H1 (cell line): ENCODE data around the gene PPP1R9A. TPM values are rescaled to one million over a fixed set of nuclear protein-coding genes. Genes with fewer than 3 reads are reported as not detected.

Experiments
- CTCF ChIA-PET: fragments of 300-600 bp; sonication (Branson Sonifier 250); formaldehyde crosslinking; loops from one replicate; lab custom pipeline; 2021; ENCODE audit not compliant: partially characterized antibody; lab: Charles Lee
- POLR2A ChIA-PET: fragments of 300-600 bp; sonication (Branson Sonifier 250); formaldehyde crosslinking; loops from one replicate; lab custom pipeline; 2021; ENCODE audit warnings: inconsistent platforms; ENCODE audit not compliant: partially characterized antibody; lab: Charles Lee
- DNase-seq, 2 experiments: peaks; one replicate each; pipeline versions ENCODE4 v3.0.0 to v3.0.0-alpha.2; 2010 to 2022; ENCODE audit warnings: low spot score in 2 of 2, low read depth in 1 of 2, mixed read lengths in 1 of 2
- FAIRE-seq: peaks from 2 replicates; lab custom pipeline; 2011; peaks lifted over from hg19 to GRCh38; lab: Jason Lieb, UNC
- H2AFZ ChIP-seq: 2 replicates; pipeline ENCODE4 v1.8.1; 2012; ENCODE audit warnings: low read length, inconsistent platforms
- H2AK5ac ChIP-seq: 2 replicates; pipeline ENCODE4 v1.6.1; 2013; ENCODE audit warnings: low read depth, low read length
- H2BK120ac ChIP-seq: replicated peaks from 2 replicates; pipeline ENCODE3; 2013; ENCODE audit warnings: low read depth, low read length, inconsistent platforms
- H2BK12ac ChIP-seq: 2 replicates; pipeline ENCODE4 v1.6.1; 2013; ENCODE audit warnings: low read depth, low read length
- H2BK15ac ChIP-seq: 2 replicates; pipeline ENCODE4 v1.6.1; 2013; ENCODE audit warnings: low read length
- H2BK20ac ChIP-seq: 2 replicates; pipeline ENCODE4 v1.6.1; 2013; ENCODE audit warnings: low read length
- H2BK5ac ChIP-seq: 2 replicates; pipeline ENCODE4 v1.6.1; 2013; ENCODE audit warnings: low read depth, low read length
- H3K14ac ChIP-seq: 2 replicates; pipeline ENCODE4 v1.6.1; 2013; ENCODE audit warnings: inconsistent platforms; ENCODE audit not compliant: insufficient read length
- H3K18ac ChIP-seq: 2 replicates; pipeline ENCODE4 v1.6.1; 2013; ENCODE audit warnings: low read length; ENCODE audit errors: extremely low read depth
- H3K23ac ChIP-seq: 2 replicates; pipeline ENCODE4 v1.6.1; 2013; ENCODE audit warnings: inconsistent platforms; ENCODE audit not compliant: insufficient read length
- H3K23me2 ChIP-seq: 2 replicates; pipeline ENCODE4 v1.6.1; 2013; ENCODE audit warnings: low read depth, low read length
- H3K27ac ChIP-seq: 2 replicates; pipeline ENCODE4 v1.6.1; 2011; ENCODE audit warnings: low read depth, low read length, inconsistent platforms
- H3K27me3 ChIP-seq, 4 experiments: replicated peaks in 1 of 4; 1 replicate in 1 of 4; 2 replicates in 3 of 4; pipeline versions ENCODE4 v1.6.1 to v1.8.1; 2011 to 2013; ENCODE audit warnings: low read length in 3 of 4, mild to moderate bottlenecking in 3 of 4, inconsistent platforms in 2 of 4, mixed read lengths in 2 of 4, moderate library complexity in 1 of 4; ENCODE audit not compliant: control insufficient read depth in 3 of 4, insufficient read depth in 3 of 4; ENCODE audit errors: extremely low read depth in 1 of 4
- H3K36me3 ChIP-seq, 4 experiments: 2 replicates each; pipeline versions ENCODE4 v1.6.1 to v1.8.1; 2011 to 2013; ENCODE audit warnings: mild to moderate bottlenecking in 4 of 4, low read length in 3 of 4, moderate library complexity in 2 of 4, control low read depth in 1 of 4, inconsistent platforms in 1 of 4; ENCODE audit not compliant: insufficient read depth in 4 of 4, control insufficient read depth in 2 of 4
- H3K4ac ChIP-seq: replicated peaks from 2 replicates; pipeline ENCODE3; 2013; ENCODE audit warnings: low read length, low read depth, mixed read lengths, inconsistent platforms; ENCODE audit not compliant: insufficient read length
- H3K4me1 ChIP-seq, 4 experiments: replicated peaks in 1 of 4; 1 replicate in 1 of 4; 2 replicates in 3 of 4; pipeline versions ENCODE4 v1.6.1 to v1.8.1; 2011 to 2013; ENCODE audit warnings: low read length in 3 of 4, inconsistent platforms in 2 of 4, mixed read lengths in 1 of 4; ENCODE audit not compliant: insufficient read depth in 4 of 4, control insufficient read depth in 3 of 4
- H3K4me2 ChIP-seq, 2 experiments: 2 replicates each; pipeline versions ENCODE4 v1.6.1 to v1.8.1; 2011 to 2013; ENCODE audit warnings: low read depth in 2 of 2, low read length in 2 of 2, control low read depth in 1 of 2, inconsistent platforms in 1 of 2, mild to moderate bottlenecking in 1 of 2; ENCODE audit not compliant: insufficient read depth in 1 of 2
- H3K4me3 ChIP-seq, 4 experiments: fragments of 200-600, 300-600 bp in 1 of 4; sonication (generic), shearing (Covaris generic), sonication (Bioruptor Twin) in 1 of 4; 2 replicates each; pipeline versions ENCODE4 v1.5.1 to v1.8.1; 2011 to 2016; ENCODE audit warnings: low read length in 4 of 4, low read depth in 3 of 4, control low read depth in 2 of 4, inconsistent platforms in 2 of 4, mild to moderate bottlenecking in 2 of 4, mixed read lengths in 1 of 4, moderate library complexity in 1 of 4; ENCODE audit not compliant: insufficient read depth in 2 of 4; ENCODE audit errors: extremely low read depth in 1 of 4
- H3K56ac ChIP-seq: replicated peaks from 2 replicates; pipeline ENCODE3; 2013; ENCODE audit warnings: low read depth, mild to moderate bottlenecking, mixed read lengths, low read length, inconsistent platforms; ENCODE audit not compliant: insufficient read length
- H3K79me1 ChIP-seq: 2 replicates; pipeline ENCODE4 v1.6.1; 2013; ENCODE audit warnings: low read depth, low read length, control low read depth
- H3K79me2 ChIP-seq, 2 experiments: 2 replicates each; pipeline versions ENCODE4 v1.6.1 to v1.8.1; 2012 to 2013; ENCODE audit warnings: low read length in 2 of 2, mild to moderate bottlenecking in 2 of 2, inconsistent platforms in 1 of 2; ENCODE audit not compliant: insufficient read depth in 2 of 2, control insufficient read depth in 1 of 2
- H3K9ac ChIP-seq, 4 experiments: replicated peaks in 1 of 4; 1 replicate in 1 of 4; 2 replicates in 3 of 4; pipeline versions ENCODE4 v1.6.1 to v1.8.1; 2011 to 2013; ENCODE audit warnings: low read depth in 3 of 4, low read length in 3 of 4, control low read depth in 2 of 4, mild to moderate bottlenecking in 2 of 4, moderate library complexity in 2 of 4, inconsistent platforms in 1 of 4; ENCODE audit errors: extremely low read depth in 1 of 4
- H3K9me3 ChIP-seq, 2 experiments: 2 replicates each; pipeline versions ENCODE4 v1.6.1 to v1.8.1; 2012 to 2013; ENCODE audit warnings: mild to moderate bottlenecking in 2 of 2, moderate library complexity in 2 of 2, control low read depth in 1 of 2, inconsistent platforms in 1 of 2, low read depth in 1 of 2, low read length in 1 of 2, mixed read lengths in 1 of 2; ENCODE audit not compliant: insufficient read depth in 2 of 2
- H4K20me1 ChIP-seq, 2 experiments: replicated peaks in 1 of 2; 2 replicates each; pipeline versions ENCODE3 to v1.8.1; 2011 to 2013; ENCODE audit warnings: inconsistent platforms in 2 of 2, low read length in 2 of 2, mild to moderate bottlenecking in 1 of 2; ENCODE audit not compliant: insufficient read depth in 2 of 2, control insufficient read depth in 1 of 2
- H4K5ac ChIP-seq: 2 replicates; pipeline ENCODE4 v1.6.1; 2013; ENCODE audit warnings: low read length, low read depth, mixed read lengths, inconsistent platforms; ENCODE audit not compliant: insufficient read length
- H4K8ac ChIP-seq: 2 replicates; pipeline ENCODE4 v1.8.0; 2013; ENCODE audit warnings: mild to moderate bottlenecking, moderate library complexity, low read length, inconsistent platforms; ENCODE audit not compliant: insufficient read depth; ENCODE audit errors: extremely low read depth
- H4K91ac ChIP-seq: replicated peaks from 2 replicates; pipeline ENCODE3; 2013; ENCODE audit warnings: low read length, mixed read lengths, inconsistent platforms; ENCODE audit not compliant: insufficient read length
- CTCF ChIP-seq, 3 experiments: IDR thresholded peaks; 1 replicate in 2 of 3; 2 replicates in 1 of 3; pipeline versions ENCODE4 v1.5.1 to v1.6.1; 2011; ENCODE audit warnings: low read length in 3 of 3, mild to moderate bottlenecking in 3 of 3, inconsistent platforms in 2 of 3, low read depth in 1 of 3, moderate library complexity in 1 of 3; ENCODE audit not compliant: insufficient read depth in 1 of 3; ENCODE audit errors: control extremely low read depth in 1 of 3
- EZH2 ChIP-seq: fragments of 200-600 bp; sonication (generic); IDR thresholded peaks from 2 replicates; pipeline ENCODE4 v1.7.1; 2012; ENCODE audit warnings: low read depth, mild to moderate bottlenecking, moderate library complexity, low read length, inconsistent platforms; ENCODE audit not compliant: severe bottlenecking
- FOSL1 ChIP-seq: IDR thresholded peaks from 2 replicates; pipeline ENCODE4 v1.6.1; 2011; ENCODE audit warnings: mild to moderate bottlenecking, low read depth, low read length, moderate library complexity; ENCODE audit not compliant: insufficient read depth
- HDAC6 ChIP-seq: IDR thresholded peaks from one replicate; pipeline ENCODE4 v1.7.1; 2012; ENCODE audit warnings: low read depth, mild to moderate bottlenecking, inconsistent platforms, low read length, moderate library complexity
- SIX5 ChIP-seq: IDR thresholded peaks from 2 replicates; pipeline ENCODE4 v1.6.1; 2011; ENCODE audit warnings: mild to moderate bottlenecking, low read depth, low read length
- SP4 ChIP-seq: IDR thresholded peaks from 2 replicates; pipeline ENCODE4 v1.6.1; 2012; ENCODE audit warnings: low read length, inconsistent platforms
- TAF1 ChIP-seq: IDR thresholded peaks from 2 replicates; pipeline ENCODE4 v1.6.1; 2011; ENCODE audit warnings: mild to moderate bottlenecking, low read depth, low read length
- polyA plus RNA-seq, 7 experiments: library from polyadenylated mRNA; depleted of rRNA in 3 of 7; stranded (reverse) in 5 of 7; unstranded in 2 of 7; fragments of >200 nt in 5 of 7; fragments of 200-250 nt in 2 of 7; gene quantifications; 1 replicate in 5 of 7; 2 replicates in 1 of 7; 4 replicates in 1 of 7; pipeline versions ENCODE4 v1.2.1 to v1.2.3, GENCODE V29; 2011 to 2013; ENCODE audit warnings: missing spikeins in 2 of 7, mixed read lengths in 2 of 7
- total RNA-seq: library from RNA; stranded (reverse); fragmentation: NEBNext Ultra II Directional; extraction: Animal tissue kit (Norgen Biotek cat#: 25700); gene quantifications from 2 replicates; pipeline ENCODE4 v1.2.1, GENCODE V29; 2021

PPP1R9A gene
- total and polyA plus RNA-seq, 2 of the 8 experiments (the other 6 are each of a cell fraction or from before 2014, with no cell fraction given): 3.0 to 20.3 TPM

GRCh38 chr7:95169678-95170077, 262.3 kb downstream of the PPP1R9A start:
- H2AFZ ChIP-seq: no peak overlapping the region
- H3K27me3 ChIP-seq: no peaks in the 10 kb centered on the region
- H3K79me2 ChIP-seq: no peaks in the 10 kb centered on the region
- DNase-seq (no peak), FAIRE-seq (no peak)
- H3K4ac ChIP-seq: no peak overlapping the region
- H4K8ac ChIP-seq: no peak overlapping the region
- no peaks in the 10 kb centered on the region for H4K20me1 ChIP-seq
- no peak overlapping the region for H3K4me3 ChIP-seq
- no peak overlapping the region for H3K27ac ChIP-seq
- no peak overlapping the region for H3K56ac ChIP-seq
- no peak overlapping the region for H3K4me2 ChIP-seq
- no peak overlapping the region for H4K91ac ChIP-seq
- no peak overlapping the region for H3K9ac ChIP-seq
- H3K36me3 ChIP-seq: no peaks in the 10 kb centered on the region
- H2BK120ac ChIP-seq: no peak overlapping the region
- H3K23me2 ChIP-seq: no peaks in the 10 kb centered on the region
- no peak overlapping the region for H2BK5ac ChIP-seq
- H2BK12ac ChIP-seq: no peak overlapping the region
- H2BK20ac ChIP-seq: no peak overlapping the region
- POLR2A ChIA-PET: no interaction called here
- H2BK15ac ChIP-seq: no peak overlapping the region
- H3K4me1 ChIP-seq: no peaks in the 10 kb centered on the region
- no peak overlapping the region for H3K23ac ChIP-seq
- no peak overlapping the region for H3K18ac ChIP-seq
- H4K5ac ChIP-seq: no peak overlapping the region
- H3K9me3 ChIP-seq: no peaks in the 10 kb centered on the region
- CTCF ChIA-PET: no interaction called here
- no peaks in the 10 kb centered on the region for H3K79me1 ChIP-seq
- no peak overlapping the region for H3K14ac ChIP-seq
- H2AK5ac ChIP-seq: no peak overlapping the region
- TF ChIP-seq CTCF (IDR thresholded peaks at IDR 0.05; ENCODE audit: control extremely low read depth in 1 of 3, insufficient read depth in 1 of 3, low read depth in 1 of 3, low read length in 3 of 3): no peak
- TF ChIP-seq SIX5: no peak
- no peak for TF ChIP-seq HDAC6
- TF ChIP-seq EZH2: no peak
- TF ChIP-seq TAF1: no peak
- no peak for TF ChIP-seq SP4
- no peak for TF ChIP-seq FOSL1
